HEK293 (cell line): ENCODE results near the gene CA10.

ENCODE experiments used
- BCL11A ChIP-seq: fragments of 450-650 bp; formaldehyde crosslinking; IDR thresholded peaks from 2 replicates; pipeline ENCODE4 v1.5.1; 2016; ENCODE audit warnings: low read depth, missing biosample characterization, missing genetic modification characterization
- CTCF ChIP-seq: fragments of 450-650 bp; formaldehyde crosslinking; IDR thresholded peaks from 2 replicates; pipeline ENCODE4 v1.5.1; 2016; ENCODE audit warnings: missing biosample characterization, missing genetic modification characterization
- ELK4 ChIP-seq: IDR thresholded peaks from 2 replicates; pipeline ENCODE4 v1.6.1; 2011; ENCODE audit warnings: mild to moderate bottlenecking, low read depth, low read length, borderline replicate concordance
- PRDM10 ChIP-seq: fragments of 450-650 bp; formaldehyde crosslinking; IDR thresholded peaks from 2 replicates; pipeline ENCODE4 v1.5.1; 2016; ENCODE audit warnings: missing biosample characterization, missing genetic modification characterization
- PRDM6 ChIP-seq: fragments of 450-650 bp; formaldehyde crosslinking; IDR thresholded peaks from 2 replicates; pipeline ENCODE4 v1.5.1; 2017; ENCODE audit warnings: missing biosample characterization, missing genetic modification characterization
- ZBTB7A ChIP-seq: fragments of 450-650 bp; formaldehyde crosslinking; IDR thresholded peaks from 2 replicates; pipeline ENCODE4 v1.5.1; 2016; ENCODE audit warnings: low read depth, missing biosample characterization, missing genetic modification characterization
- ZNF138 ChIP-seq: fragments of 450-650 bp; formaldehyde crosslinking; IDR thresholded peaks from 2 replicates; pipeline ENCODE4 v1.5.1; 2016; ENCODE audit warnings: missing biosample characterization, missing genetic modification characterization, borderline replicate concordance
- ZNF174 ChIP-seq: fragments of 450-650 bp; formaldehyde crosslinking; IDR thresholded peaks from 2 replicates; pipeline ENCODE4 v1.5.0; 2017; ENCODE audit warnings: missing biosample characterization, mild to moderate bottlenecking, missing genetic modification characterization
- ZNF26 ChIP-seq: fragments of 450-650 bp; formaldehyde crosslinking; IDR thresholded peaks from 2 replicates; pipeline ENCODE4 v1.5.1; 2016; ENCODE audit warnings: missing biosample characterization, missing genetic modification characterization
- ZNF514 ChIP-seq: fragments of 450-650 bp; formaldehyde crosslinking; IDR thresholded peaks from 2 replicates; pipeline ENCODE4 v1.5.1; 2016; ENCODE audit warnings: missing biosample characterization, missing genetic modification characterization

- TF ChIP-seq CTCF (tag by site-specific recombination), result no peak
- no peak for TF ChIP-seq ZNF174 (tag by site-specific recombination)
- TF ChIP-seq PRDM6 (tag by site-specific recombination), result no peak
- TF ChIP-seq ZBTB7A (tag by site-specific recombination), result no peak
- no peak for TF ChIP-seq ZNF138 (tag by site-specific recombination)
- no peak for TF ChIP-seq ZNF514 (tag by site-specific recombination)
- TF ChIP-seq ZNF26 (tag by site-specific recombination), result no peak
- no peak for TF ChIP-seq PRDM10 (tag by site-specific recombination)
- TF ChIP-seq BCL11A (tag by site-specific recombination), result no peak
- no peak for TF ChIP-seq ELK4
These were observed 337.7 kb downstream of the CA10 start for GRCh38 chr17:51820766-51821165.
